ENCODE data around the gene IFFO2. TPM values are rescaled to one million over a fixed set of nuclear protein-coding genes. Genes with fewer than 3 reads are reported as not detected.

Gene IFFO2
- total RNA-seq (2014; rRNA removed; shearing (Covaris generic)), result 37.9 and 43.2 TPM in 2 replicates

DNA sequence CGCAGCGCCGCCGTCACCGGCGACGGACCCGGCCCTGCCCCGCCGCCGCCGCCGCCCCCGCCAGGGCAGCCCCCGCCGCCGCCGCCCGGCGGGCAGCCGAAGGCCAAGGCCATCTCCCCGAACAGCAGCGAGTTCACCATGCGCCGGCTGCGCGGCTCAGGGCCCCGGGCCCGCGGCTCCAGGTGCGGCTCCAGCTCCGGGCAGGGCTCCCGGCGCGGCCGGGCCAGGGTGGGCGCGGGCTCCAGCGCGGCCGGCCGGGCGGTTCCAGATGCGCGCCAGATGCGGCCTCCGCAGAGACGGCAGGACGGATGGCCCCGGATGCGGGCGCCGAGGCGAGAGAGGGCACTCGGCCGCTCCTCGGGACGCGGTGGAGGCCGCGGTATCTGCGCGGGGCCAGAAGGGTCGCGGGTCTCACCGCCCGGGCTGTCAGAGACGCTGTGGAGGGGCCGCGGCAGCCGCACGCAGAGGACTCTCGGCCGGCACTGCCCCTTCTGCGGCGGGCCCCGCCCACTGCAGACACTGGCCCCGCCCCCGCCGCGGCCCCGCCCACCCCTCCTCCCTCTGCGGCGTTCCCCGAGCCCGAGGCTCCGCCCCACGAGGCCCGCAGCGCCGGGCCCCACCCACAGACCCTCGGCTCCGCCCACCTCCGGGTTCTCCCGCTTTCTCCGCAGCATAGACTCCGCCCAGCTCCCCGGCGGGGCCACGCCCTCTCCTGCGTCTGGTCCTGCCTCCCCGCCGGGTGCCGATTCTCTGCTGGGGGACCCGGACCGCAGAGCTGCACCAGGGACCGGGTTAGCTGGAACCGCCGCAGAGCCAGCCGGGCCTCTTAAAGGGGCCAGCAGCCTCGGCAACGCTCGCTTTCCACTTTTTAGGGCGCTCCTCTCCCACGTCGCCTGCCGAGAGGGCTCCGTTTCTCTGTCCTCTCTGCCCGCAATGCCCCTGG lies at the start of gene IFFO2:
Gene IFFO2 (minus strand): TSS at position 484 of the 943 bp plus-strand sequence. CDS start 344 bp downstream, at position 140.

DNA sequence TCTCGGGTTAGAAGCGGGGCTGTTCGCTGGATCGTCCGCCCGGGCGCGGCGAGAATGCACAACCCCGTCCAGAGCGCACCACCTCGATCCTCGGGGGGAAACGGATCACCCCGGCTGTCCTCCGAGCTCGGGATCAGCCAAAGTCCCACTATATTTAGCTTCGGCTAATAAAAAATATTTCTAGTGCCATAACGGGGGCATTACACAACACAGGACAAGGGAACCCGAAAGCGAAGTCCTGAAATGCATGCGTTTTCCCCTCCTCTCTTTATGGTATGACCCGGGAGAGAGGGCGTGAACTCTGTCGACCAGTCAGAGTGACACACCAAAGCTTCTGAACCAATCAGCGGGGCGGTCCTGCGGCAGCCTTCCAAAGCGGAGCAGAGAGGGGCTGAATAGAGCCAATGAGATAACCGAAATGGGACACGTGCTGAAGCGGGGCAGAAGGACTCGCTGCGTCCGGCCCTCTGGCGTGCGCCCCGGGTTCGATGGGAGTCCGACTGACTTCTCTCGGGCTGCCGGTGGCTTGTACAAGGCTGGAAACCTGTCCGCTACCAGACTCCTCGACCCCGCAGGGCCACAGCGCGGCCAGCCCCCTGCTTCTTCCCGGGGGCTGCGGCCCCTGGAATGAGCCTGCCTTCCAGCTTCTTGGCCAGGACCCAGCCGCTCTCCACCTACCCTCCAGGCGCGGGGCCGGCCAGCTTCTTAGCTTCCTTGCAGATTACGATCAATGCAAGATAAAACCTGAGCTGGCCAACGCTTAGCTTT lies 53.8 kb downstream of the IFFO2 start, which contains the start of gene ALDH4A1:
Gene ALDH4A1 (minus strand): TSS at position 33 of the 768 bp plus-strand sequence. CDS start 32 bp downstream, at position 1.

DNA sequence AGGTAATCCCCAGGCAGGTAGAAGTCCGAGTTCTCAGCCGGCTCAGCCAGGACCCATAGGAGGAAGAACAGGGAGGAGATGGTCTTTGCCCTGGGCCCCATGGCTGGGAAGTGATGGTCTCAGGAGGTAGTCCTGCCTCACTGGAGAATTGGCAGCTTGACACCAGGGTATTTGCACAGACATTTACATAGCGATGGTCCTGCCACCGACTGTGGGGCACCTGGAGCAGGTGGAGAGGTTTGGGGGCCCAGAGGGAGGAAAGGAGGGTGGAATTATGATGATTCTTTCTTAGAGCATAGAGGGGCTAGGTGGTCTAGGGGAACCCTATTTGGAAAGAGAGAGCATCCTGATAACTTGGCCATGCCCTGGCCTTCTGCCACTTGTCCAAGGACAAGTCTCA lies 96.9 kb downstream of the IFFO2 start, which contains the start of gene TAS1R2:
Gene TAS1R2 (minus strand): TSS at position 101 of the 400 bp plus-strand sequence. CDS start 0 bp downstream, at position 101.

Small RNA genes lying within 50 kb of the gene (small RNA-seq; reads per million reads assigned to genes)
- gene MIR1290, result not detected
- gene MIR4695, result not detected

Other genes with a start within 250 kb of the IFFO2 start
- gene TAS1R2, start 97.0 kb downstream of the IFFO2 start, total RNA-seq (2014; rRNA removed; shearing (Covaris generic)), result not detected in 2 replicates
- 11.3 and 13.6 TPM in 2 replicates for gene ALDH4A1, start 54.1 kb downstream of the IFFO2 start, total RNA-seq (2014; rRNA removed; shearing (Covaris generic))